Measurements from ENCODE around the gene CD160.
"Not testable (repeated sequence)": the region's sequence is repeated elsewhere in the genome, so short reads cannot be mapped to it uniquely, and the experiment has no call there.

CD160 gene

DNA sequence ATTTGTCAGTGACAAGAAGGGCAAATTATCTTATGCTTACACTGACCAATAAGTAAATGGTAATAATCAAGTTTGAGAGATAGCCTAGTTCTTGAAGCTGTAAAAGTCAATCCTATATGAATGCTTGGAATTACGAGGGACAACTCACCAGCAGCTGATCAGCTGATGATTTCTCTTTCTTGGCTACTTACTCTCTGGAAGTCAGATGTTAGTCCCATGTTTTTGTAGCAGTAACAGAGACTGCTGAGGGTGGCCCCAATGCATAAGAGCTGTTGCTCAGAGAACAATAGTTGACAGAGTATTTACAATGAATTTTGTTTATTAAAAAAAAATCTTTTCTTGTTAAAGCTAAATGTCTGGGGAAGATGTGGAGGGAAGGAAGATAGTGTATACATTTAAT, 39.3 kb downstream of the CD160 start:
- DNase-seq (ENCODE audit: low spot score) (no peak), ATAC-seq (ENCODE audit: low read depth) (no peak)
- Histone ChIP-seq H3K4me1 (ENCODE audit: insufficient read depth, poor library complexity, severe bottlenecking) (no peaks in the 10 kb centered on the region), H3K9me3 (ENCODE audit: severe bottlenecking) (no peaks in the 10 kb centered on the region), H3K4me3 (ENCODE audit: severe bottlenecking) (no peak overlapping the region), H3K27ac (ENCODE audit: poor library complexity, severe bottlenecking) (no peak overlapping the region), H3K36me3 (ENCODE audit: low read depth) (peaks cover 18% of the 10 kb centered on the region), H3K27me3 (ENCODE audit: insufficient read depth, poor library complexity, severe bottlenecking) (no peaks in the 10 kb centered on the region)
- TF ChIP-seq, protein P1, sequence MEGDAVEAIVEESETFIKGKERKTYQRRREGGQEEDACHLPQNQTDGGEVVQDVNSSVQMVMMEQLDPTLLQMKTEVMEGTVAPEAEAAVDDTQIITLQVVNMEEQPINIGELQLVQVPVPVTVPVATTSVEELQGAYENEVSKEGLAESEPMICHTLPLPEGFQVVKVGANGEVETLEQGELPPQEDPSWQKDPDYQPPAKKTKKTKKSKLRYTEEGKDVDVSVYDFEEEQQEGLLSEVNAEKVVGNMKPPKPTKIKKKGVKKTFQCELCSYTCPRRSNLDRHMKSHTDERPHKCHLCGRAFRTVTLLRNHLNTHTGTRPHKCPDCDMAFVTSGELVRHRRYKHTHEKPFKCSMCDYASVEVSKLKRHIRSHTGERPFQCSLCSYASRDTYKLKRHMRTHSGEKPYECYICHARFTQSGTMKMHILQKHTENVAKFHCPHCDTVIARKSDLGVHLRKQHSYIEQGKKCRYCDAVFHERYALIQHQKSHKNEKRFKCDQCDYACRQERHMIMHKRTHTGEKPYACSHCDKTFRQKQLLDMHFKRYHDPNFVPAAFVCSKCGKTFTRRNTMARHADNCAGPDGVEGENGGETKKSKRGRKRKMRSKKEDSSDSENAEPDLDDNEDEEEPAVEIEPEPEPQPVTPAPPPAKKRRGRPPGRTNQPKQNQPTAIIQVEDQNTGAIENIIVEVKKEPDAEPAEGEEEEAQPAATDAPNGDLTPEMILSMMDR (IDR thresholded peaks at IDR 0.05; ENCODE audit: poor library complexity, severe bottlenecking), result no peak

DNA sequence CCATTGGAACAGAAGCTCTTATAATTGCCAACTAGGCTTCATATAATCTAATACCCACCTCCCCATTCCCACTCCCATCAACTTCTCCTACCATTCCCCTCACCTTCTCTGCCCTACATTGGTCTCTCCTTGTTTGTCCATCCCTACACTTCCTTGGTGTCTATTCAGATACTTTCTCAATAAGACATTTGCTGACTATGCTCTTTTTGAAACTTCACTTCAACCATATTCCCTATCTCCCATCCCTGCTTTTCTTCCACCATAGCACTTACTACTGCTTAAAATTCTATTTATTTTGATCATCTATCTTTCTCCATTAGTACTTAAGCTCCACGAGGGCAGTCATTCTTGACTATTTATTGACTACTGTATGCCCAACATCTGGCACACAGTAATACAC, 40.4 kb downstream of the CD160 start:
- H3K4me1 ChIP-seq (ENCODE audit: insufficient read depth, poor library complexity, severe bottlenecking), result no peaks in the 10 kb centered on the region
- TF ChIP-seq, protein P1 (IDR thresholded peaks at IDR 0.05; ENCODE audit: poor library complexity, severe bottlenecking), result no peak
- peaks cover 18% of the 10 kb centered on the region for H3K36me3 ChIP-seq (ENCODE audit: low read depth)
- H3K27me3 ChIP-seq (ENCODE audit: insufficient read depth, poor library complexity, severe bottlenecking), result no peaks in the 10 kb centered on the region
- H3K4me3 ChIP-seq (ENCODE audit: severe bottlenecking), result no peak overlapping the region
- no peak overlapping the region for H3K27ac ChIP-seq (ENCODE audit: poor library complexity, severe bottlenecking)
- DNase-seq (ENCODE audit: low spot score) (no peak), ATAC-seq (ENCODE audit: low read depth) (no peak)
- no peaks in the 10 kb centered on the region for H3K9me3 ChIP-seq (ENCODE audit: severe bottlenecking)

DNA sequence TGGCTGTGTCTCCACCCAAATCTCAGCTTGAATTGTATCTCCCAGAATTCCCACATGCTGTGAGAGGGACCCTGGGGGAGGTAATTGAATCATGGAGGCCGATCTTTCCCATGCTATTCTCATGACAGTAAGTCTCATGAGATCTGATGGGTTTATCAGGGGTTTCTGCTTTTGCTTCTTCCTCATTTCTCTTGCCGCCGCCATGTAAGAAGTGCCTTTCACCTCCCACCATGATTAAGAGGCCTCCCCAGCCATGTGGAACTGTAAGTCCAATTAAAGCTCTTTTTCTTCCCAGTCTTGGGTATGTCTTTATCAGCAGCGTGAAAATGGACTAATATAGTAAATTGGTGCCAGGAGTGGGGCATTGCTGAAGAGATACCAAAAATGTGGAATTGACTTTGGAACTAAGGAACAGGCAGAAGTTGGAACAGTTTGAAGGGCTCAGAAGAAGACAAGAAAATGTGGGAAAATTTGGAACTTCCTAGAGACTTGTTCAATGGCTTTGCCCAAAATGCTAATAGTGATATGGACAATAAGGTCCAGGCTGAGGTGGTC, 41.2 kb downstream of the CD160 start:
- not testable (repeated sequence) for H3K27ac ChIP-seq (ENCODE audit: poor library complexity, severe bottlenecking); DNase-seq (ENCODE audit: low spot score); H3K27me3 ChIP-seq (ENCODE audit: insufficient read depth, poor library complexity, severe bottlenecking); H3K4me1 ChIP-seq (ENCODE audit: insufficient read depth, poor library complexity, severe bottlenecking); H3K9me3 ChIP-seq (ENCODE audit: severe bottlenecking); ATAC-seq (ENCODE audit: low read depth); H3K4me3 ChIP-seq (ENCODE audit: severe bottlenecking)
- peaks cover 18% of the 10 kb centered on the region for H3K36me3 ChIP-seq (ENCODE audit: low read depth)

DNA sequence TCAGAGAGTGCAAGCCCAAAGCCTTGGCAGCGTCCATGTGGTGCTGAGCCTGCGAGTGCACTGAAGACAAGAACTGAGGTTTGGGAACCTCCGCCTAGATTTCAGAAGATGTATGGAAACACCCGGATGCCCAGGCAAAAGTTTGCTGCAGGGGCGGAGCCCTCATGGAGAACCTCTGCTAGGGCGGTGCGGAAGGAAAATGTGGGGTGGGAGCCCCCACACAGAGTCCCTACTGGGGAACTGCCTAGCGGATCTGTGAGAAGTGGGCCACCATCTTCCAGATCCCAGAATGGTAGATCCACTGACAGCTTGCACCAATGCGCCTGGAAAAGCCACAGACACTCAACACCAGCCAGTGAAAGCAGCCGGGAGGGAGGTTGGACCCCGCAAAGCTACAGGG, 42.2 kb downstream of the CD160 start:
- not testable (repeated sequence) for H3K4me3 ChIP-seq (ENCODE audit: severe bottlenecking); H3K27me3 ChIP-seq (ENCODE audit: insufficient read depth, poor library complexity, severe bottlenecking); H3K27ac ChIP-seq (ENCODE audit: poor library complexity, severe bottlenecking); ATAC-seq (ENCODE audit: low read depth); H3K4me1 ChIP-seq (ENCODE audit: insufficient read depth, poor library complexity, severe bottlenecking); H3K9me3 ChIP-seq (ENCODE audit: severe bottlenecking); DNase-seq (ENCODE audit: low spot score)
- peaks cover 18% of the 10 kb centered on the region for H3K36me3 ChIP-seq (ENCODE audit: low read depth)

DNA sequence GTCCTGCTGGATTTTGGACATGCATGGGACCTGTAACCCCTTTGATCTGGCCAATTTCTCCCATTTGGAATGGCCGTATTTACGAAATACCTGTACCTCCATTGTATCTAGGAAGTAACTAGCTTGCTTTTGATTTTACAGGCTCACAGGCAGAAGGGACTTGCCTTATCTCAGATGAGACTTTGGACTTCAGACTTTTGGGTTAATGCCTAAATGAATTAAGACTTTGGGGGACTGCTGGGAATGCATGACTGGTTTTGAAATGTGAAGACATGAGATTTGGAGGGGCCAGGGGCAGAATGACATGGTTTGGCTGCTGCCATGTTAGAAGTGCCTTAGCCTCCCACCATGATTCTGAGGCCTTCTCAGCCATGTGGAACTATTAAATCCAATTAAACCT, 42.7 kb downstream of the CD160 start:
- DNase-seq (ENCODE audit: low spot score); H3K4me1 ChIP-seq (ENCODE audit: insufficient read depth, poor library complexity, severe bottlenecking); H3K27ac ChIP-seq (ENCODE audit: poor library complexity, severe bottlenecking); ATAC-seq (ENCODE audit: low read depth); H3K4me3 ChIP-seq (ENCODE audit: severe bottlenecking); H3K9me3 ChIP-seq (ENCODE audit: severe bottlenecking); H3K27me3 ChIP-seq (ENCODE audit: insufficient read depth, poor library complexity, severe bottlenecking): not testable (repeated sequence)
- H3K36me3 ChIP-seq (ENCODE audit: low read depth), result peaks cover 18% of the 10 kb centered on the region

DNA sequence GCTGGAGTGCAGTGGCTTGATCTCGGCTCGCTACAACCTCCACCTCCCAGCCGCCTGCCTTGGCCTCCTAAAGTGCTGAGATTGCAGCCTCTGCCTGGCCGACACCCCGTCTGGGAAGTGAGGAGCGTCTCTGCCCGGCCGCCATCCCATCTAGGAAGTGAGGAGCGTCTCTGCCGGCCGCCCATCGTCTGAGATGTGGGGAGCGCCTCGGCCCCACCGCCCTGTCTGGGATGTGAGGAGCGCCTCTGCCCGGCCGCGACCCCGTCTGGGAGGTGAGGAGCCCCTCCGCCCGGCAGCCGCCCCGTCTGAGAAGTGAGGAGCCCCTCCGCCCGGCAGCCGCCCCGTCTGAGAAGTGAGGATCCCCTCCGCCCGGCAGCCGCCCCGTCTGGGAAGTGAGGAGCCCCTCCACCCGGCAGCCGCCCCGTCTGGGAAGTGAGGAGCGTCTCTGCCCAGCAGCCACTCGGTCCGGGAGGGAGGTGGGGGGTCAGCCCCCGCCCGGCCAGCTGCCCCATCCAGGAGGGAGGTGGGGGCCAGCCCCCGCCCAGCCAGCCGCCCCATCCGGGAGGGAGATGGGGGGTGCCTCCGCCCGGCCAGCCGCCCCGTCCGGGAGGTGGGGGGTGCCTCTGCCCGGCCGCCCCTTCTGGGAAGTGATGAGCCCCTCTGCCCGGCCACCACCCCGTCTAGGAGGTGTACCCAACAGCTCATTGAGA, 45.1 kb downstream of the CD160 start:
- not testable (repeated sequence) for H3K4me1 ChIP-seq (ENCODE audit: insufficient read depth, poor library complexity, severe bottlenecking); H3K9me3 ChIP-seq (ENCODE audit: severe bottlenecking); H3K27me3 ChIP-seq (ENCODE audit: insufficient read depth, poor library complexity, severe bottlenecking); DNase-seq (ENCODE audit: low spot score); H3K4me3 ChIP-seq (ENCODE audit: severe bottlenecking); ATAC-seq (ENCODE audit: low read depth); H3K27ac ChIP-seq (ENCODE audit: poor library complexity, severe bottlenecking)
- peaks cover 18% of the 10 kb centered on the region for H3K36me3 ChIP-seq (ENCODE audit: low read depth)

DNA sequence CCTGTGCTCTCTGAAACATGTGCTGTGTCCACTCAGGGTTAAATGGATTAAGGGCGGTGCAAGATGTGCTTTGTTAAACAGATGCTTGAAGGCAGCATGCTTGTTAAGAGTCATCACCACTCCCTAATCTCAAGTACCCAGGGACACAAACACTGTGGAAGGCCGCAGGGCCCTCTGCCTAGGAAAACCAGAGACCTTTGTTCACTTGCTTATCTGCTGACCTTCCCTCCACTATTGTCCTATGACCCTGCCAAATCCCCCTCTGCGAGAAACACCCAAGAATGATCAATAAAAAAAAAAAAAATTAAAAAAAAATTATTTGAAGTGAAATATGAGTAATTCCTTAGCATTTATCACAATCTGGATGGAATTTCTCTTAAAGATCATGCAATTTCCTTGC, 45.8 kb downstream of the CD160 start:
- peaks cover 19% of the 10 kb centered on the region for H3K36me3 ChIP-seq (ENCODE audit: low read depth)
- not testable (repeated sequence) for DNase-seq (ENCODE audit: low spot score); ATAC-seq (ENCODE audit: low read depth); H3K27me3 ChIP-seq (ENCODE audit: insufficient read depth, poor library complexity, severe bottlenecking); H3K4me3 ChIP-seq (ENCODE audit: severe bottlenecking); H3K9me3 ChIP-seq (ENCODE audit: severe bottlenecking); H3K27ac ChIP-seq (ENCODE audit: poor library complexity, severe bottlenecking); H3K4me1 ChIP-seq (ENCODE audit: insufficient read depth, poor library complexity, severe bottlenecking)

DNA sequence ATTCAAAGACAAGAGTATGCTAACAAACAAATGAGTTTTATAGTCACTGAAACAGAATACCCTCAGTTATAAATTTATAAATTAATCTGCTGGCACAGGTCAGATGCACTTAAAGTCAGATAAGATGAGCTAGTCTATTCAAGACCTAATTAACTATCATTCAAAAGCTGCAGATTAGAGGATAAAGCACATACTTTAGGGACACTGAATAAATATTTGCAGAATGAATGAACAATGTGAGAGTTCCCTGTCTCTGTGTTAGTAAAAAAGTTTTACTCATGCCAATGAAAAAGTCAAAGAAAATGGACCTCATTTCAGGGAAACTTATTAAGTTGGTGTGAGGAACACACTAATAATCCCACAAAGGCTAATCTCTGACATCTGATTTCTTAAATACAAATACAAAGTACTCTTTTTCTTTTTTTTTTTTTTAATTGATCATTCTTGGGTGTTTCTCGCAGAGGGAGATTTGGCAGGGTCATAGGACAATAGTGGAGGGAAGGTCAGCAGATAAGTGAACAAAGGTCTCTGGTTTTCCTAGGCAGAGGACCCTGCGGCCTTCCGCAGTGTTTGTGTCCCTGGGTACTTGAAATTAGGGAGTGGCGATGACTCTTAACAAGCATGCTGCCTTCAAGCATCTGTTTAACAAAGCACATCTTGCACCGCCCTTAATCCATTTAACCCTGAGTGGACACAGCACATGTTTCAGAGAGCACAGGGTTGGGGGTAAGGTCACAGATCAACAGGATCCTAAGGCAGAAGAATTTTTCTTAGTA, 46.5 kb downstream of the CD160 start:
- not testable (repeated sequence) for H3K4me3 ChIP-seq (ENCODE audit: severe bottlenecking); H3K27me3 ChIP-seq (ENCODE audit: insufficient read depth, poor library complexity, severe bottlenecking); H3K4me1 ChIP-seq (ENCODE audit: insufficient read depth, poor library complexity, severe bottlenecking); ATAC-seq (ENCODE audit: low read depth); H3K9me3 ChIP-seq (ENCODE audit: severe bottlenecking); DNase-seq (ENCODE audit: low spot score); H3K27ac ChIP-seq (ENCODE audit: poor library complexity, severe bottlenecking)
- peaks cover 25% of the 10 kb centered on the region for H3K36me3 ChIP-seq (ENCODE audit: low read depth)

DNA sequence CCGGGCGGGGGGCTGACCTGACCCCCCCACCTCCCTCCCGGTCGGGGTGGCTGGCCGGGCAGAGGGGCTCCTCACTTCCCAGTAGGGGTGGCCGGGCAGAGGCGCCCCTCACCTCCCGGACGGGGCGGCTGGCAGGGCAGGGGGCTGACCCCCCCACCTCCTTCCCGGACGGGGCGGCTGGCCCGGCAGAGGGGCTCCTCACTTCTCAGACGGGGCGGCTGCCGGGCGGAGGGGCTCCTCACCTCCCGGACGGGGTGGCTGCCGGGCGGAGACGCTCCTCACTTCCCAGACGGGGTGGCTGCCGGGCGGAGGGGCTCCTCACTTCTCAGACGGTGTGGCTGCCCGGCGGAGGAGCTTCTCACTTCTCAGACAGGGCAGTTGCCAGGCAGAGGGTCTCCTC, 47.6 kb downstream of the CD160 start:
- H3K36me3 ChIP-seq (ENCODE audit: low read depth), result peaks cover 30% of the 10 kb centered on the region
- not testable (repeated sequence) for ATAC-seq (ENCODE audit: low read depth); DNase-seq (ENCODE audit: low spot score)

More for the DNA sequence above, 47.6 kb downstream of the CD160 start:
- H3K4me1 ChIP-seq (ENCODE audit: insufficient read depth, poor library complexity, severe bottlenecking); H3K9me3 ChIP-seq (ENCODE audit: severe bottlenecking); H3K27ac ChIP-seq (ENCODE audit: poor library complexity, severe bottlenecking); H3K27me3 ChIP-seq (ENCODE audit: insufficient read depth, poor library complexity, severe bottlenecking); H3K4me3 ChIP-seq (ENCODE audit: severe bottlenecking): not testable (repeated sequence)

All from RWPE2 (cell line).